Activated CD4-positive, alpha-beta T cell treated with anti-CD3 and anti-CD28 coated beads for 36 hours (primary cell): ENCODE measurements around the gene VPS37B. TPM values are rescaled to one million over a fixed set of nuclear protein-coding genes. Genes with fewer than 3 reads are reported as not detected.

Experiments used
- ATAC-seq: fragments of 200-7000 bp; cut with Tn5 transposase; one replicate; pipeline ENCODE4 v1.10.0; 2021; ENCODE audit warnings: mild to moderate bottlenecking, moderate library complexity
- CTCF ChIA-PET: fragments of 350-600 bp; sonication (Branson Sonifier 250); formaldehyde crosslinking; loops from one replicate; lab custom pipeline; 2021; ENCODE audit warnings: antibody characterized with exemption; lab: Charles Lee
- POLR2A ChIA-PET: fragments of 350-600 bp; sonication (Branson Sonifier 250); formaldehyde crosslinking; loops from one replicate; lab custom pipeline; 2021; ENCODE audit warnings: antibody characterized with exemption, inconsistent platforms; lab: Charles Lee
- DNase-seq: peaks from one replicate; pipeline ENCODE4 v3.0.0-alpha.2; 2020
- H3K27ac Mint-ChIP-seq: one replicate; pipeline ENCODE4 v1.8.0; 2021; ENCODE audit warnings: mixed read lengths
- H3K27me3 Mint-ChIP-seq: one replicate; pipeline ENCODE4 v1.8.0; 2021; ENCODE audit warnings: mixed read lengths
- H3K36me3 Mint-ChIP-seq: one replicate; pipeline ENCODE4 v1.8.0; 2021; ENCODE audit warnings: low read depth, mixed read lengths
- H3K4me1 Mint-ChIP-seq: one replicate; pipeline ENCODE4 v1.8.0; 2021; ENCODE audit warnings: mixed read lengths
- H3K4me3 Mint-ChIP-seq: one replicate; pipeline ENCODE4 v1.8.0; 2021; ENCODE audit warnings: mild to moderate bottlenecking, moderate library complexity, mixed read lengths
- H3K9me3 Mint-ChIP-seq: one replicate; pipeline ENCODE4 v1.8.0; 2021; ENCODE audit warnings: low read depth, mixed read lengths
- intact Hi-C, 2 experiments: fragments of 100-400 bp; cut with DNase I in 1 of 2; cut with micrococcal nuclease in 1 of 2; formaldehyde crosslinking; loops; one replicate each; pipeline versions ENCODE4 v1.14.2 to v1.15.1; 2022 to 2024; cut with DNase I, micrococcal nuclease
- total RNA-seq, 2 experiments: library from RNA; stranded (reverse); gene quantifications; one replicate each; pipeline ENCODE4 v1.2.3, GENCODE V29; 2021

The VPS37B gene
- total RNA-seq, 2 experiments from 2014 or later = 9.4 to 11.4 TPM

DNA sequence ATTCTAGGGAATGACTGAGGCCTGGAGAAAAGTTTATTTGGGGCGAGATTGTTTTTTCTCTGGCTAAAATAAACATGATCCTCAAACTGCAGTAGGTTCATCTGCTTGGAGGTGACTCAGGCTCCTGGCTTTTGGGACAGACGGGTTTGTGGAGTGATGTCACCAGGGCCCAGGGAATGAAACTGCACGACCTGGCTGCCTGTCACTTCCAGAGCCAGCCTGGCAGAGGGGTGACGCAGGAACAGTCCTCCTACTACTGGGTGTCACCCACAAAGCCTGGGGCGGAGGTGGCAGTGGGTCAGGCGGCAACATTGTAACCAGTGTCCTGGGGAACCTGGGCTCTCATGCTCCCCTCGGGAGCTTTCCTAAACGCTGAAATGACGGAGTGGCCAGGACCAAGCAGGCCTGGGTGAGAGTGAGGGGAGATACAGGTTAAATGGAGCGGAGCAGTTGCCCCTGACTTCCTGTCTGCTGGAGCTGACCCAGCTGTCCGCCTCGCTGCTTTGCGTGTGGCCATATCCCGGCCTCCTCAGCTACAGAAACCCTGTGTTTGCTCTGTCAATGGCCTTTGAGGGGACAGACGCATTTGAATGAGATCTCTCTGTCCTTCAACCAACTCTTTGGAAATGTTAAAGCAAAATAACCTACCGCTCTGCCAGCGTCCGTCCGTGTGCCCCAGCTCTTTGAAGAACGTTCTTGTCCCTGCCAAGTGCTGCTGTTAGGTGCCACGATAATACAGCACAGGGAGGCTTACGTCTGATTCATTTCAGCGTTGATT lies 54.2 kb downstream of the VPS37B start:
- ATAC-seq (peak; percentile 23), DNase-seq (no peak)
- no peaks in the 10 kb centered on the region for H3K9me3 Mint-ChIP-seq
- POLR2A ChIA-PET = no interaction called here
- no peaks in the 10 kb centered on the region for H3K27me3 Mint-ChIP-seq
- no peak overlapping the region for H3K4me3 Mint-ChIP-seq
- H3K36me3 Mint-ChIP-seq = no peaks in the 10 kb centered on the region
- CTCF ChIA-PET = interaction anchor here (0.6 to 1.9 kb wide), 6 partner anchors 9 to 203 kb away, joined by 3 to 6 read pairs (median 4); no protein-coding TSS in a partner anchor
- intact Hi-C loops = no loop called here
- H3K27ac Mint-ChIP-seq = no peak overlapping the region
- H3K4me1 Mint-ChIP-seq = peaks cover 19% of the 10 kb centered on the region

DNA sequence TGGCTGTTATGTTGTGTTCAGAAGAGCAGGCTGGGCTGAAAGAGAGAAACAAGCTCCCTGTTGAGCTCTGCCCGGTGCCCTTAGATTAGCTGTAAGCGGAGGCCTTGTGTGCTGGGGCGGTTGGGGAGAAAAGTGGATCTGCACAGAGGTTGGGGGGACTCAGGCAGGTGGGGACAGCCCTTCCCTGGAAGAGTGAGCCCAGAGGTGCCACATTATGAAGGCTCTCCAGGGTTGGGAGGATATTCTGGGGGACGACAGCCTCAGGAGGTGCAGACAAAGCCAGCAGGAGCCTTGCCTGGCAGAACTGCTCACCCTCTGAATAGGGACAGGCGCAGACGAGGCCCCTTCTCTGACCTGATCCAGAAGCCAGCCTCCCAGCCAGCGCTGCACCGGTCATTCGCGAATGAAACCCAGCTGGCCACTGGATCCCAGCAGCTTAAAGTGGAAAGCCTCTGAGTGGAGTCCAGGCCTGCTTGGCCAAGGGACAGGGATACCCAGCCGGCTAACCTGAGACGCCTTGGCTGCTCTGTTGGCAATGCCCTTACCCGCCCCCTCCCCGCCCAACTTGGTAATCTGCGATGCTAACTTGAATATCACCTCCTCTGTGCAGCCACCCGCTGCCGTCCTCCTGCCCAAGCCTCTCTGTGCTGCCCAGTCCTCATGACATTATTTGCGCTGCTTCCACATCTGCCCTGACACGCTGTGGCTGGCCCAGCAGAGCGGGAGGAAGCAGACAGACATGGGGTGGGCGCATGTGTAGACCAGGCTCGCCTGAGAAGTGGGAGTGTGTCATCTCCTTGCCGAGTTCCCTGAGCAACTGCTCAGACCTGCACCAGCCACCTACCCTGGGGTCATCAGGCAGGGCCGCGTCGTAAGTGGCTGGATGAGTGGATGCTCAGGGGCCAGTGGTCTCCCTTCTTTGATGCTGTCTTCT lies 55.1 kb downstream of the VPS37B start:
- H3K4me3 Mint-ChIP-seq = no peak overlapping the region
- ChIA-PET CTCF (interaction anchor here (0.6 to 1.9 kb wide), 4 partner anchors 14 to 47 kb away, joined by 3 to 6 read pairs (median 4); no protein-coding TSS in a partner anchor), POLR2A (no interaction called here)
- H3K9me3 Mint-ChIP-seq = no peaks in the 10 kb centered on the region
- no peak overlapping the region for H3K27ac Mint-ChIP-seq
- intact Hi-C loops = no loop called here
- no peak for ATAC-seq
- peaks cover 24% of the 10 kb centered on the region for H3K4me1 Mint-ChIP-seq
- DNase-seq = no peak
- peaks cover 2% of the 10 kb centered on the region for H3K36me3 Mint-ChIP-seq
- no peaks in the 10 kb centered on the region for H3K27me3 Mint-ChIP-seq

GRCh38 chr12:122839907-122840554 lies 55.9 kb downstream of the VPS37B start:
- no peak overlapping the region for H3K27ac Mint-ChIP-seq
- no peaks in the 10 kb centered on the region for H3K9me3 Mint-ChIP-seq
- H3K4me1 Mint-ChIP-seq = peaks cover 24% of the 10 kb centered on the region
- POLR2A ChIA-PET = interaction anchor here (0.5 kb wide), 1 partner anchor 193 kb away, joined by 3 read pairs; no protein-coding TSS in a partner anchor
- H3K27me3 Mint-ChIP-seq = no peaks in the 10 kb centered on the region
- peaks cover 2% of the 10 kb centered on the region for H3K36me3 Mint-ChIP-seq
- CTCF ChIA-PET = interaction anchor here (0.6 to 1.9 kb wide), 4 partner anchors 14 to 46 kb away, joined by 3 to 6 read pairs (median 4); no protein-coding TSS in a partner anchor
- intact Hi-C loops = loop anchor here in 1 of 2 experiments (5.0 kb wide), 1 partner anchor 613 kb away; the partner anchor contains the start of gene DIABLO
- DNase-seq (no peak), ATAC-seq (no peak)
- no peak overlapping the region for H3K4me3 Mint-ChIP-seq

GRCh38 chr12:122838841-122839240 lies 57.1 kb downstream of the VPS37B start:
- no peaks in the 10 kb centered on the region for H3K9me3 Mint-ChIP-seq
- ChIA-PET POLR2A (no interaction called here), CTCF (no interaction called here)
- no peak for DNase-seq
- no peak overlapping the region for H3K4me3 Mint-ChIP-seq
- peaks cover 34% of the 10 kb centered on the region for H3K4me1 Mint-ChIP-seq
- ATAC-seq = no peak
- intact Hi-C loops = loop anchor here in 1 of 2 experiments (5.0 kb wide), 1 partner anchor 612 kb away; the partner anchor contains the start of gene DIABLO
- no peak overlapping the region for H3K27ac Mint-ChIP-seq
- peaks cover 2% of the 10 kb centered on the region for H3K36me3 Mint-ChIP-seq
- H3K27me3 Mint-ChIP-seq = no peaks in the 10 kb centered on the region

DNA sequence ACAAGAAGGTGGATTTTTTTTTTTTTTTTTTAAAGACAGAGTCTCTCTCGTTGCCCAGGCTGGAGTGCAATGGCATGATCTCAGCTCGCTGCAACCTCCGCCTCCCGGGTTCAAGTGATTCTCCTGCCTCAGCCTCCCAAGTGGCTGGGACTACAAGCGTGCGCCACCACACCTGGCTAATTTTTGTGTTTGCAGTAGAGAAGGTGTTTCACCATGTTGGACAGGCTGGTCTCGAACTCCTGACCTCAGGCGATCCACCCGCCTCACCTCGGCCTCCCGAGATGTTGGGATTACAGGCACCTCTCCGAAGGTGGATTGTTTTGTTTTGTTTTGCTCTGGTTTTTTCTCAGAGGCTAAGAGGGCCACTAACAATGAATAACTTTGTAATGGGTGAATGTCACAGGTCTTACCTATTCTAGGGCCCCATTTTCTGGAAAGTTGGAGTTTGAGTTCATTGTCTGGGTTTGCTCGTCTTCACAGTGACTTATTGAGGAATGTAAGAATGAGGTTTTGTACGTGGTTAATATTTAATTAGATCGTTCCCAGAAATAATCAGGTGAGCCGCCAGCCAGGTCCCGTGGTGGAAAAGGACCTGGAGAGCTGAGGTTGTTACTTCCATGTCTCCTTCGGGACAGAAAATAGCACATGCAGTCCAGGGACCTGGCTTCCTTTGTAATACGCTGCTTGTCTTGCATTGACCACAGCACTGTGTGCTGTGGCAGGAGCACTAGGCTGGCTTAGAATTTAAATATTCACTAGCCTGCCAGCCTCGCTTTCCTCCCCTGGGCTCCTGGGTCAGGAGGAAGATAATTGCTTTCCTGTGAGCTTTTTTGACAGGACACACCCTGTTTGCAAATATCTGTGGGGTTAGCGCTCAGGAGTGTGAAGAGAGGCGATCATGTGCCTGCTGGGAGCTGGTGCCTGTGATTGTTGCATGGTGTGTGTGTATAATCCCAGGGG lies 58.3 kb downstream of the VPS37B start:
- Mint-ChIP-seq H3K4me3 (peak overlapping the region; percentile 90), H3K9me3 (no peaks in the 10 kb centered on the region), H3K27ac (no peak overlapping the region), H3K27me3 (peaks cover 3% of the 10 kb centered on the region), H3K36me3 (peaks cover 2% of the 10 kb centered on the region), H3K4me1 (peaks cover 36% of the 10 kb centered on the region)
- no peak for ATAC-seq
- ChIA-PET POLR2A (no interaction called here), CTCF (no interaction called here)
- intact Hi-C loops = loop anchor here in 1 of 2 experiments (2.0 to 5.0 kb wide), 2 partner anchors 57 to 610 kb away; partner anchors contain the start of gene DIABLO
- DNase-seq = no peak

- Mint-ChIP-seq H3K36me3 (peaks cover 2% of the 10 kb centered on the region), H3K27me3 (peaks cover 3% of the 10 kb centered on the region), H3K4me1 (peaks cover 36% of the 10 kb centered on the region), H3K4me3 (peak overlapping the region; percentile 90), H3K9me3 (no peaks in the 10 kb centered on the region), H3K27ac (peak overlapping the region; percentile 88)
- CTCF ChIA-PET = interaction anchor here (0.6 to 4.9 kb wide), 3 partner anchors 43 to 253 kb away, joined by 3 to 20 read pairs (median 3); no protein-coding TSS in a partner anchor
- peak; percentile 78 for ATAC-seq
- POLR2A ChIA-PET = interaction anchor here (0.8 to 1.0 kb wide), 2 partner anchors 8 to 20 kb away, joined by 3 to 4 read pairs; no protein-coding TSS in a partner anchor
- intact Hi-C loops = loop anchor here in 1 of 2 experiments (2.0 to 5.0 kb wide), 2 partner anchors 59 to 609 kb away; partner anchors contain the start of gene DIABLO
- peak; percentile 68 for DNase-seq
These were observed 59.6 kb downstream of the VPS37B start for GRCh38 chr12:122836027-122836921.

DNA sequence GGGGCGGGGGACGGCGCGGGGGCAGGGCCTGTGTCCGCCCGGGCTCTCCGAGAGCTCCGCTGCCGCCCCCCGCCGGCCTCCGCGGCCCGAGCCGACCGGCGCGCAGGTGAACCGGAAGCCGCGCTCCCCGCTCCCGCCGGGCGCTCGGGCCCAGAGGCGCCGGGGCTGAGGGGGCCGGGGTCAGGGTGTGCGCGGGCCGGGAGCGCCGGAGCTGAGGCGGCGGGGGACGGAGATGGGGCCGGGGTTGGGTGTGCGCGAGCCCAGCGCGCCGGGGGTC lies 60.2 kb downstream of the VPS37B start:
- intact Hi-C loops = loop anchor here in 1 of 2 experiments (1.0 to 5.0 kb wide), 6 partner anchors 40 to 608 kb away; partner anchors contain the start of genes ABCB9 and DIABLO
- H3K27me3 Mint-ChIP-seq = peaks cover 3% of the 10 kb centered on the region
- DNase-seq (peak; percentile 49), ATAC-seq (peak; percentile 45)
- H3K4me1 Mint-ChIP-seq = peaks cover 36% of the 10 kb centered on the region
- CTCF ChIA-PET = interaction anchor here (4.9 kb wide), 1 partner anchor 42 kb away, joined by 20 read pairs; no protein-coding TSS in a partner anchor
- H3K27ac Mint-ChIP-seq = no peak overlapping the region
- no peaks in the 10 kb centered on the region for H3K9me3 Mint-ChIP-seq
- peaks cover 2% of the 10 kb centered on the region for H3K36me3 Mint-ChIP-seq
- POLR2A ChIA-PET = no interaction called here
- H3K4me3 Mint-ChIP-seq = peak overlapping the region; percentile 90

DNA sequence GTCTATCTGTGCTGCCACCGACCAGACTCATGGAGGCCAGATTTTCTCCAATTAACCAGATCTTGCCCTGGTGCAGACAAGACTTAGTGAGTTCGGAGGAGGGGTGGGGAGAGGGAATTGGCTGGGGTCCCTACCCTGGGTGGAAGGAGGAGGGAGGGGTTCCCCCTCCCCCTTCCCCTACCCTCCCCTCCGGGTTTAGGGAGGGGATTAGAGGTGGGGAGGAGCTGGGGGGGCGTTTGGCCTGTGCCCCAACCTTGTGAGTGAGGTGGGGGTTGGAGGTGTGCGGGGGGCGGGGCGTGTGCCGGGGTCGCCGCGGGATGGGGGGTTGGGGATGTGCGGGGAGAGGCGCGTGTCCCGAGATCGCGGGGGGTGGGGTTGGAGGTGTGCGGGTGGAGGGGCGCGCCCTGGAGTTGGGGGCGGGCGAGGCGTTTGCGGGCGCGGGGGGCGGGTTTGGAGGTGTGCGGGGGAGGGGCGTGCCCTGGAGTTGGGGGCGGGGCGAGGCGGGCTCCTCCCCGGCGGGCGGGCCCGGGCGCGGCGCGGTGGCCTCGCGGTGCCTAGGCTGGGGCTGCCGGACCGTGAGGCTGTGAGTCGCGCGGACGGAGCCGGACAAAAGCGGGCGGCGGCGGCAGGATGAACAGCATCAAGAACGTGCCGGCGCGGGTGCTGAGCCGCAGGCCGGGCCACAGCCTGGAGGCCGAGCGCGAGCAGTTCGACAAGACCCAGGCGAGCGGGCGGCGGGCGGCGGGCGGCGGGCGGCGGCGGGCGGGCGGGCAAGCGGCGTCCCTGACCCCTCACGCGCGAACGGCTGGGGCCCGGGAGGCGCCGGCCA lies 60.8 kb downstream of the VPS37B start, which contains the start of gene HIP1R:
Gene HIP1R (plus strand): TSS at position 537 of the 829 bp plus-strand sequence. CDS start 94 bp downstream, at position 631.
- DNase-seq (peak; percentile 77), ATAC-seq (peak; percentile 62)
- POLR2A ChIA-PET = interaction anchor here (0.5 to 0.7 kb wide), 2 partner anchors 157 to 423 kb away, joined by 3 read pairs; no protein-coding TSS in a partner anchor
- H3K4me3 Mint-ChIP-seq = peak within 1 kb of the TSS; percentile 90
- H3K27ac Mint-ChIP-seq = peak within 1 kb of the TSS; percentile 88
- CTCF ChIA-PET = interaction anchor here (1.3 to 4.9 kb wide), 2 partner anchors 32 to 42 kb away, joined by 3 to 20 read pairs; no protein-coding TSS in a partner anchor
- H3K9me3 Mint-ChIP-seq = no peaks in the 10 kb centered on the region
- H3K4me1 Mint-ChIP-seq = peaks cover 32% of the 10 kb centered on the region
- intact Hi-C loops = loop anchor here (1.0 to 5.0 kb wide), 6 partner anchors 40 to 608 kb away; partner anchors contain the start of genes ABCB9 (in 1 of the 2) and DIABLO (in 1 of the 2)
- peaks cover 2% of the 10 kb centered on the region for H3K36me3 Mint-ChIP-seq
- peaks cover 3% of the 10 kb centered on the region for H3K27me3 Mint-ChIP-seq
